ENCODE results near the gene GARIN5B.
"Not testable (repeated sequence)": the region's sequence is repeated elsewhere in the genome, so short reads cannot be mapped to it uniquely, and the experiment has no call there.

Gene GARIN5B

GRCh38 chr19:55401390-55401789 lies 38.3 kb upstream of the GARIN5B start:
- peaks cover 30% of the 10 kb centered on the region for H3K36me3 ChIP-seq (ENCODE audit: control insufficient read depth, insufficient read depth, low read length)
- not testable (repeated sequence) for DNase-seq (ENCODE audit: low read depth, low spot score); H3K27ac ChIP-seq (ENCODE audit: low read length); H3K4me1 ChIP-seq (ENCODE audit: control insufficient read depth, insufficient read depth, low read length); H3K9me3 ChIP-seq (ENCODE audit: control insufficient read depth, insufficient read depth, low read length); H3K4me3 ChIP-seq (ENCODE audit: low read length); H3K27me3 ChIP-seq (ENCODE audit: control insufficient read depth, insufficient read depth, low read length)
- no CpG with 5 or more reads among the region's 28 CpGs for WGBS (ENCODE audit: insufficient coverage, insufficient read length)

GRCh38 chr19:55400281-55401087 lies 37.4 kb upstream of the GARIN5B start:
- no peak overlapping the region for H3K4me3 ChIP-seq (ENCODE audit: low read length)
- no peak overlapping the region for H3K27ac ChIP-seq (ENCODE audit: low read length)
- no peaks in the 10 kb centered on the region for H3K9me3 ChIP-seq (ENCODE audit: control insufficient read depth, insufficient read depth, low read length)
- WGBS (ENCODE audit: insufficient coverage, insufficient read length), result no CpG with 5 or more reads among the region's 14 CpGs
- DNase-seq (ENCODE audit: low read depth, low spot score), result no peak
- no peaks in the 10 kb centered on the region for H3K27me3 ChIP-seq (ENCODE audit: control insufficient read depth, insufficient read depth, low read length)
- 0 out of 2 replicates have a peak, but pooled peaks cover 2% of the 10 kb centered on the region for H3K4me1 ChIP-seq (ENCODE audit: control insufficient read depth, insufficient read depth, low read length)
- peaks cover 29% of the 10 kb centered on the region for H3K36me3 ChIP-seq (ENCODE audit: control insufficient read depth, insufficient read depth, low read length)

- 0 out of 2 replicates have a peak, but pooled peaks cover 2% of the 10 kb centered on the region for H3K4me1 ChIP-seq (ENCODE audit: control insufficient read depth, insufficient read depth, low read length)
- no peak overlapping the region for H3K27ac ChIP-seq (ENCODE audit: low read length)
- no peak for DNase-seq (ENCODE audit: low read depth, low spot score)
- H3K27me3 ChIP-seq (ENCODE audit: control insufficient read depth, insufficient read depth, low read length), result no peaks in the 10 kb centered on the region
- no peak overlapping the region for H3K4me3 ChIP-seq (ENCODE audit: low read length)
- WGBS (ENCODE audit: insufficient coverage, insufficient read length), result no CpG with 5 or more reads among the region's 12 CpGs
- H3K9me3 ChIP-seq (ENCODE audit: control insufficient read depth, insufficient read depth, low read length), result no peaks in the 10 kb centered on the region
- peaks cover 18% of the 10 kb centered on the region for H3K36me3 ChIP-seq (ENCODE audit: control insufficient read depth, insufficient read depth, low read length)
Observed at GRCh38 chr19:55398200-55398925, 35.3 kb upstream of the GARIN5B start.

GRCh38 chr19:55392820-55393761 lies 30.0 kb upstream of the GARIN5B start:
- Histone ChIP-seq H3K27me3 (ENCODE audit: control insufficient read depth, insufficient read depth, low read length) (no peaks in the 10 kb centered on the region), H3K4me1 (ENCODE audit: control insufficient read depth, insufficient read depth, low read length) (peaks cover 8% of the 10 kb centered on the region; the same call in 1 of the 2 replicates), H3K4me3 (ENCODE audit: low read length) (no peak overlapping the region), H3K9me3 (ENCODE audit: control insufficient read depth, insufficient read depth, low read length) (no peaks in the 10 kb centered on the region), H3K36me3 (ENCODE audit: control insufficient read depth, insufficient read depth, low read length) (peaks cover 16% of the 10 kb centered on the region), H3K27ac (ENCODE audit: low read length) (no peak overlapping the region)
- WGBS (ENCODE audit: insufficient coverage, insufficient read length), result no CpG with 5 or more reads among the region's 18 CpGs
- DNase-seq (ENCODE audit: low read depth, low spot score), result no peak

- Histone ChIP-seq H3K27me3 (ENCODE audit: control insufficient read depth, insufficient read depth, low read length) (no peaks in the 10 kb centered on the region), H3K4me3 (ENCODE audit: low read length) (no peak overlapping the region), H3K9me3 (ENCODE audit: control insufficient read depth, insufficient read depth, low read length) (no peaks in the 10 kb centered on the region), H3K4me1 (ENCODE audit: control insufficient read depth, insufficient read depth, low read length) (peaks cover 11% of the 10 kb centered on the region), H3K27ac (ENCODE audit: low read length) (no peak overlapping the region), H3K36me3 (ENCODE audit: control insufficient read depth, insufficient read depth, low read length) (peaks cover 26% of the 10 kb centered on the region)
- no CpG with 5 or more reads among the region's 18 CpGs for WGBS (ENCODE audit: insufficient coverage, insufficient read length)
- no peak for DNase-seq (ENCODE audit: low read depth, low spot score)
Observed at GRCh38 chr19:55391702-55392615, 28.9 kb upstream of the GARIN5B start.

- no peaks in the 10 kb centered on the region for H3K9me3 ChIP-seq (ENCODE audit: control insufficient read depth, insufficient read depth, low read length)
- peaks cover 11% of the 10 kb centered on the region for H3K4me1 ChIP-seq (ENCODE audit: control insufficient read depth, insufficient read depth, low read length)
- H3K36me3 ChIP-seq (ENCODE audit: control insufficient read depth, insufficient read depth, low read length), result peaks cover 26% of the 10 kb centered on the region
- H3K27me3 ChIP-seq (ENCODE audit: control insufficient read depth, insufficient read depth, low read length), result no peaks in the 10 kb centered on the region
- H3K4me3 ChIP-seq (ENCODE audit: low read length), result no peak overlapping the region
- no CpG with 5 or more reads among the region's 12 CpGs for WGBS (ENCODE audit: insufficient coverage, insufficient read length)
- no peak for DNase-seq (ENCODE audit: low read depth, low spot score)
- no peak overlapping the region for H3K27ac ChIP-seq (ENCODE audit: low read length)
Observed at GRCh38 chr19:55391191-55391670, 28.2 kb upstream of the GARIN5B start.

- Histone ChIP-seq H3K9me3 (ENCODE audit: control insufficient read depth, insufficient read depth, low read length) (no peaks in the 10 kb centered on the region), H3K36me3 (ENCODE audit: control insufficient read depth, insufficient read depth, low read length) (peaks cover 26% of the 10 kb centered on the region), H3K4me3 (ENCODE audit: low read length) (no peak overlapping the region), H3K4me1 (ENCODE audit: control insufficient read depth, insufficient read depth, low read length) (peaks cover 11% of the 10 kb centered on the region), H3K27me3 (ENCODE audit: control insufficient read depth, insufficient read depth, low read length) (no peaks in the 10 kb centered on the region), H3K27ac (ENCODE audit: low read length) (no peak overlapping the region)
- WGBS (ENCODE audit: insufficient coverage, insufficient read length), result no CpG with 5 or more reads among the region's 7 CpGs
- no peak for DNase-seq (ENCODE audit: low read depth, low spot score)
Observed at GRCh38 chr19:55390461-55390880, 27.4 kb upstream of the GARIN5B start.

GRCh38 chr19:55389386-55390317 lies 26.6 kb upstream of the GARIN5B start:
- H3K27ac ChIP-seq (ENCODE audit: low read length), result no peak overlapping the region
- H3K4me1 ChIP-seq (ENCODE audit: control insufficient read depth, insufficient read depth, low read length), result peaks cover 11% of the 10 kb centered on the region
- H3K27me3 ChIP-seq (ENCODE audit: control insufficient read depth, insufficient read depth, low read length), result no peaks in the 10 kb centered on the region
- DNase-seq (ENCODE audit: low read depth, low spot score), result no peak
- WGBS (ENCODE audit: insufficient coverage, insufficient read length), result no CpG with 5 or more reads among the region's 21 CpGs
- peaks cover 26% of the 10 kb centered on the region for H3K36me3 ChIP-seq (ENCODE audit: control insufficient read depth, insufficient read depth, low read length)
- H3K9me3 ChIP-seq (ENCODE audit: control insufficient read depth, insufficient read depth, low read length), result no peaks in the 10 kb centered on the region
- no peak overlapping the region for H3K4me3 ChIP-seq (ENCODE audit: low read length)

Measured in iPS DF 6.9 (cell line).